Muscle layer of colon (tissue), 2 donors: ENCODE measurements around the gene SLC18A3.

Experiments used
- H3K27ac ChIP-seq: one replicate; pipeline ENCODE4 v1.7.0; 2013; ENCODE audit warnings: low read depth, mild to moderate bottlenecking, low read length, moderate library complexity
- H3K27me3 ChIP-seq, 2 donors: one replicate each; pipeline ENCODE4 v1.7.0; 2013; ENCODE audit warnings: low read length in 2 of 2, mild to moderate bottlenecking in 2 of 2; ENCODE audit not compliant: insufficient read depth in 2 of 2, control insufficient read depth in 1 of 2
- H3K36me3 ChIP-seq: one replicate; pipeline ENCODE4 v1.7.0; 2013; ENCODE audit warnings: mild to moderate bottlenecking, low read length; ENCODE audit not compliant: insufficient read depth
- H3K4me1 ChIP-seq: one replicate; pipeline ENCODE4 v1.7.0; 2013; ENCODE audit warnings: mild to moderate bottlenecking, low read length; ENCODE audit not compliant: insufficient read depth
- H3K4me3 ChIP-seq, 2 donors: one replicate each; pipeline ENCODE4 v1.7.0; 2013; ENCODE audit warnings: low read length in 2 of 2, low read depth in 1 of 2, mild to moderate bottlenecking in 1 of 2, moderate library complexity in 1 of 2
- H3K9ac ChIP-seq: one replicate; pipeline ENCODE4 v1.7.0; 2013; ENCODE audit warnings: low read length
- H3K9me3 ChIP-seq: one replicate; pipeline ENCODE4 v1.7.0; 2013; ENCODE audit warnings: mild to moderate bottlenecking, low read length
- donor health status: abdominal sarcoma.
- donor health status: Adenocarcinoma of cecum.

The SLC18A3 gene

DNA sequence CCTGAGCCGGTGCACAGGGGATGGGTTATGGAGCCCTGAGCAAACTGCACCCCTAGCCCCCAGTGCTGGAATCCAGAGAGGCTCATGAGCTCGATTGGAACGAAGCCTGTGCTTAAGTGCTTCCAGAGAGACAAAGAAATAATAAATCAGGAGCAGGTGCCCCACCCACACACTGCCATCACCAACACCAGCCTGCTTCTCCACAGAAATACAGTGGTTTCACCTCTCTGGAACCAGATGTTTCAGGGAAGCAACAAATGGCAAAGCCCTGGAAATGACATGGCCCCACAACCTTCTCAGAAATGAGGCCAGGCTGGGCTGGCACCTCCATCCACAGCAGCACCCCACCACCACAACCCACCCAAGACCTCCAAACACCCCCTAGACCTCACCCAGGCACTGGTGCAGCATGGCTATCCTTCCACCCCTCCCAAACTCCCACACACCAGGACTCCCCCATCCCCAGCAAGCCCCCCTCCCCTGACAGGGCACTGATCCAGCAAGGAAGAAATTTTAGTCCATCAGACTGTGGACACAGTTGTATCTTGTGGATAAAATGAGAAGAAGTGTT lies 4.1 kb upstream of the SLC18A3 start:
- H3K4me1 ChIP-seq = no peaks in the 10 kb centered on the region
- no peaks in the 10 kb centered on the region for H3K9me3 ChIP-seq
- H3K36me3 ChIP-seq = no peaks in the 10 kb centered on the region
- H3K4me3 ChIP-seq = no peak overlapping the region
- H3K27ac ChIP-seq = no peak overlapping the region
- H3K9ac ChIP-seq = no peak overlapping the region
- H3K27me3 ChIP-seq = peaks cover 28 to 48% of the 10 kb centered on the region in 2 donors

DNA sequence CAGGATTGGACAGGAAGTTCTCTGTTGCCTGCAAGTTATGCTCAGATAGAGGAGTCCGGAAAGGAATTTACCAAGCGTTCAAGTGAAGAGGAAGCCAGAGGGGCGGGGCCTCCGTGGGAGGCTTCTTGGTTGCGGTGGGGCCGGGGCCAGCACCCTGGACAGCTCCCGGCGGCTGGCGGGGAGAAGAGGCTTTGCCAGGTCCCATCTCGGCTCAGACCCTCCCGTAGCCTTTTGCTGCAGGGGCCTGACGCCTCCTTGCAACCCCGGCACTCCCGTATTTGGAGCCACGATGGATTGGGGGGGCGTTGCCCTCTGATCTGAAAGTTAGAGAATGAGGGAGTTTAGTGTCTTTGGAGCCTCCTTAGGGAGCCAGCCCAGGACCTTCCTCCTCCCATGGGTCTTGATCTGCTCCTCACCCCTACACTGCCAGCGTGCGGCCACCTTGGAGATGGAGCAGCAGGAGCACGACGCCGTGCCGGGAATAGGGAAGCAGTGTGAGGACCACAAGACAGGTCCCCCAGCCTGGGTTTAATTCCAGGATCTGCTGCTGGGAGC lies 3.1 kb upstream of the SLC18A3 start:
- Histone ChIP-seq H3K36me3 (no peaks in the 10 kb centered on the region), H3K27me3 (peaks cover 30 to 58% of the 10 kb centered on the region in 2 donors), H3K27ac (no peak overlapping the region), H3K4me1 (no peaks in the 10 kb centered on the region), H3K4me3 (no peak overlapping the region), H3K9ac (no peak overlapping the region), H3K9me3 (no peaks in the 10 kb centered on the region)

GRCh38 chr10:49608166-49609005 lies 1.7 kb upstream of the SLC18A3 start:
- Histone ChIP-seq H3K27me3 (peaks cover 43 to 63% of the 10 kb centered on the region in 2 donors), H3K36me3 (no peaks in the 10 kb centered on the region), H3K9ac (no peak overlapping the region), H3K4me1 (no peaks in the 10 kb centered on the region), H3K4me3 (no peak overlapping the region), H3K9me3 (no peaks in the 10 kb centered on the region), H3K27ac (no peak overlapping the region)

- no peak overlapping the region for H3K27ac ChIP-seq
- no peaks in the 10 kb centered on the region for H3K4me1 ChIP-seq
- H3K36me3 ChIP-seq = no peaks in the 10 kb centered on the region
- H3K9me3 ChIP-seq = no peaks in the 10 kb centered on the region
- H3K27me3 ChIP-seq = peaks cover 48 to 68% of the 10 kb centered on the region in 2 donors
- no peak overlapping the region for H3K9ac ChIP-seq
- H3K4me3 ChIP-seq = no peak overlapping the region
These were observed 1.2 kb upstream of the SLC18A3 start for GRCh38 chr10:49609006-49609282.

DNA sequence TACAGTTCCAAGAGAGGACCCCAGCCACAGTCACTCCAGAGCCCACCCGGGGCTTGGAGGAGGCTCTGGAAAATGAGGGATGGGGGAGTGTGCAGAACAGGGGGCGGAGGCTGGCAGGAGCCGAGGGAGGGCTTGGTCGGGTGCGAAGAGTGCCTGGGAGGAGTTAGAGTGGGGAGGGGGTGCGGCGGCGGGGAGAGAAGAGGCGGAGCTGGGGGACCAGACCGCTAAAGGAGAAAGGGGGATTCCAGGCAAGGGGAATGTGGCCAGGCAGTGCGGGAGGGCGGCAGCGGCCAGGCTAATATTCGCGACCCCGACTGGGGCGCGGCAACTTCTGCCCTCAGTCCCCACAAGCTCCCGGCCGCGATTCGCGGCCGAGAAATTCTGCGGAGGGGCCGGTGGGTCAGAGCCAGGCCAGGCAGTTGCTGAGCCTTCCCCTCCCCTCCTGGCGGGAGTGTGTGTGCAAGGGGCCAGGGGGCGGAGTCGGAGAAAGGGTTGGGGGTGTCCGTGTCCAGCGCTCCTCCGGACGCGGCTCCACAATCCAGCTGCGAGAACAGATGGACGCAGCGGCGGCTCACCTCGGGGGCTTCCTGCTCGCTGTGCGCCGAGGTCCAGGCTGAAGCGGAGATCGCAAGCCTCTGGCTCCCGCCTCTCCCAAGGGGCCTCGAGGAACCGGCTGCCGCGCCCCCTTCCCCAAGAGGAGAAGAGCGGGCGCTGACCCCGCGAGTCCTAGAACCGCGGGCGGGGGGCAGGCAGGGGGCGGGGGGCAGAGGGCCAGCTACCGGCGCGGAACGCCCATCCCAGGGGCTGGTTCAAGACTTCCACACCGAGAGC lies 612 bp upstream of the SLC18A3 start:
- Histone ChIP-seq H3K4me1 (no peaks in the 10 kb centered on the region), H3K27me3 (peaks cover 48 to 74% of the 10 kb centered on the region in 2 donors), H3K4me3 (no peak overlapping the region)

GRCh38 chr10:49610458-49611165 lies 502 bp downstream of the SLC18A3 start:
- H3K9ac ChIP-seq = no peak overlapping the region
- H3K4me3 ChIP-seq = no peak overlapping the region
- H3K9me3 ChIP-seq = no peaks in the 10 kb centered on the region
- no peak overlapping the region for H3K27ac ChIP-seq
- H3K36me3 ChIP-seq = no peaks in the 10 kb centered on the region
- no peaks in the 10 kb centered on the region for H3K4me1 ChIP-seq
- peaks cover 48 to 81% of the 10 kb centered on the region in 2 donors for H3K27me3 ChIP-seq

More for the DNA sequence above, 612 bp upstream of the SLC18A3 start:
- Histone ChIP-seq H3K27ac (no peak overlapping the region), H3K36me3 (no peaks in the 10 kb centered on the region), H3K9me3 (no peaks in the 10 kb centered on the region), H3K9ac (no peak overlapping the region)

GRCh38 chr10:49611166-49611815 lies 1.2 kb downstream of the SLC18A3 start:
- no peak overlapping the region for H3K27ac ChIP-seq
- no peak overlapping the region for H3K9ac ChIP-seq
- peaks cover 48 to 84% of the 10 kb centered on the region in 2 donors for H3K27me3 ChIP-seq
- no peaks in the 10 kb centered on the region for H3K36me3 ChIP-seq
- no peaks in the 10 kb centered on the region for H3K9me3 ChIP-seq
- no peak overlapping the region for H3K4me3 ChIP-seq
- no peaks in the 10 kb centered on the region for H3K4me1 ChIP-seq

DNA sequence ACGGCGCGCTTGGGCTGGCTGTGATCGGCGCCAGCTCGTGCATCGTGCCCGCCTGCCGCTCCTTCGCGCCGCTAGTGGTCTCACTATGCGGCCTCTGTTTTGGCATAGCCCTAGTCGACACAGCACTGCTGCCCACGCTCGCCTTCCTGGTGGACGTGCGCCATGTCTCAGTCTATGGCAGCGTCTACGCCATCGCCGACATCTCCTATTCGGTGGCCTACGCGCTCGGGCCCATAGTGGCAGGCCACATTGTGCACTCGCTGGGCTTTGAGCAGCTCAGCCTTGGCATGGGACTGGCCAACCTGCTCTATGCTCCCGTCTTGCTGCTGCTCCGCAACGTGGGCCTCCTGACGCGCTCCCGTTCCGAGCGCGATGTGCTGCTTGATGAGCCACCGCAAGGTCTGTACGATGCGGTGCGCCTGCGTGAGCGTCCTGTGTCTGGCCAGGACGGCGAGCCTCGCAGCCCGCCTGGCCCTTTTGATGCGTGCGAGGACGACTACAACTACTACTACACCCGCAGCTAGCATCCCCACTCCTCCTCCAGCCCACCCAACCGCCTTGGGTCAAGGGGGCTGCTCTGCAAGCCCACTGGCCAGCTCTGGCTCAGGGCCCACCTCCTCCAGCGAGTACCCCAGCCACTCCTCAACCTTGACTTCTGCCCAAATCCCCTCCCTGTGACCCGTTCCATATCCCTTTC lies 1.9 kb downstream of the SLC18A3 start:
- no peak overlapping the region for H3K4me3 ChIP-seq
- H3K27ac ChIP-seq = no peak overlapping the region
- no peaks in the 10 kb centered on the region for H3K9me3 ChIP-seq
- peaks cover 44 to 84% of the 10 kb centered on the region in 2 donors for H3K27me3 ChIP-seq
- H3K36me3 ChIP-seq = no peaks in the 10 kb centered on the region
- no peaks in the 10 kb centered on the region for H3K4me1 ChIP-seq
- no peak overlapping the region for H3K9ac ChIP-seq

GRCh38 chr10:49612513-49613164 lies 2.5 kb downstream of the SLC18A3 start:
- Histone ChIP-seq H3K27ac (no peak overlapping the region), H3K9me3 (no peaks in the 10 kb centered on the region), H3K4me3 (no peak overlapping the region), H3K4me1 (no peaks in the 10 kb centered on the region), H3K27me3 (peaks cover 38 to 78% of the 10 kb centered on the region in 2 donors), H3K36me3 (no peaks in the 10 kb centered on the region), H3K9ac (no peak overlapping the region)
